Activated naive CD8-positive, alpha-beta T cell treated with anti-CD3 and anti-CD28 coated beads, Interleukin-2, amount 50 U/mL, for 16 hours (primary cell): ENCODE measurements around the gene DENND2C.

Experiments used
- DNase-seq: peaks from one replicate; pipeline ENCODE4 v3.0.0-alpha.2; 2020; ENCODE audit warnings: low read depth, low spot score

The DENND2C gene, protein sequence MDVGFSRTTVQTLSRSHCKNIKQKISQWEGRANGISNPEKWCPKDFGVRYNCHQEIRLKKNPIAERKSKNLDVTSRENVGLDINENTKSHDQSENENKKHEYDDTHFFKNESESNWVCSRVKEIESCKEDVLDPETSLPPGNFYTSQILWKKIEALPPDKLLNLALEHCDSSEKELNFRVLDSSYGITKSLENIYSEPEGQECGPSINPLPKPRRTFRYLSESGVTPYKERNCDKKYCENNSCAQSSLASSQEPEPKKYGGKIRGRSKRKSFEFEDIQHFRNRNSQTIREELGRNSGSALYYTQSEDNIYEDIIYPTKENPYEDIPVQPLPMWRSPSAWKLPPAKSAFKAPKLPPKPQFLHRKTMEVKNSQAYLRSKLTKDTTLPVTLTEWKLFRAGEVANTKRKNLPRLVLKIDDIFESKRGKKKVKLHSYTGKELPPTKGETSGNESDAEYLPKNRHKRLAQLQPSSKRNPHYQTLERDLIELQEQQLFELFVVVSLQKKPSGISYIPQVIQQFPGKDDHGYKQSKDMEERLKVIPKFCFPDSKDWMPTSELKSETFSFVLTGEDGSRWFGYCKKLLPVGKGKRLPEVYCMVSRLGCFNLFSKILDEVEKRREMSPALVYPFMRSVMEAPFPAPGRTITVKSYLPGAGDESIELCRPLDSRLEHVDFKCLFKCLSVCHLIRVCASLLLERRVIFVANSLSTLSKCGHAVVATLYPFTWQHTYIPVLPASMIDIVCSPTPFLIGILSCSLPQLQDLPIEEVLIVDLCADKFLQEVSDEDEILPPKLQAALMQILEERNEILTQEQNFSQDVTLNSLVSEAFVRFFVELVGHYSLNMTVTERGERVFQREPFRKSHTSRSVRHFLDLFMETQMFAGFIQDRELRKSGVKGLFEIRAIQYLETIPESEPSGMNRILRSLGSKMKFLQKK

GRCh38 chr1:114669562-114670082 is at the start of gene DENND2C:
Gene DENND2C (minus strand): TSS chr1:114670049. CDS start chr1:114625984, 44,065 bp downstream.
- DNase-seq, result no peak

DNA sequence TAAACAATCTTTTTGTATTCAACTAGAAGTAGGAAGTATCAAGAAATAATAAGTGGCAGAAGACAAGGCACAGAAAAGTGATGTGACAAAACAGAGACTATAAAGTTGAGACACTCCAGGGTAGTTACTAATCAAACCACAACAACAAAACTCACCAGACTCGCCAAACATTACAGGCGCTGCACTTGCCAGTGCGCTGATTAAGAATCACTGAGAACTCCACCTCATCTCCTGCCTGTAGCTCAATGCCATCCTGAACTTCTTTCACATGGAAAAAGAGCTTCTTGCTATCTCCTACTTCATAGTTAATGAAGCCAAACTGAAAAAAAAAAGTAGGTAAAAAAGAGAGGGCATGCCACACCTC is 49.6 kb upstream of the DENND2C start:
- DNase-seq, result no peak

DNA sequence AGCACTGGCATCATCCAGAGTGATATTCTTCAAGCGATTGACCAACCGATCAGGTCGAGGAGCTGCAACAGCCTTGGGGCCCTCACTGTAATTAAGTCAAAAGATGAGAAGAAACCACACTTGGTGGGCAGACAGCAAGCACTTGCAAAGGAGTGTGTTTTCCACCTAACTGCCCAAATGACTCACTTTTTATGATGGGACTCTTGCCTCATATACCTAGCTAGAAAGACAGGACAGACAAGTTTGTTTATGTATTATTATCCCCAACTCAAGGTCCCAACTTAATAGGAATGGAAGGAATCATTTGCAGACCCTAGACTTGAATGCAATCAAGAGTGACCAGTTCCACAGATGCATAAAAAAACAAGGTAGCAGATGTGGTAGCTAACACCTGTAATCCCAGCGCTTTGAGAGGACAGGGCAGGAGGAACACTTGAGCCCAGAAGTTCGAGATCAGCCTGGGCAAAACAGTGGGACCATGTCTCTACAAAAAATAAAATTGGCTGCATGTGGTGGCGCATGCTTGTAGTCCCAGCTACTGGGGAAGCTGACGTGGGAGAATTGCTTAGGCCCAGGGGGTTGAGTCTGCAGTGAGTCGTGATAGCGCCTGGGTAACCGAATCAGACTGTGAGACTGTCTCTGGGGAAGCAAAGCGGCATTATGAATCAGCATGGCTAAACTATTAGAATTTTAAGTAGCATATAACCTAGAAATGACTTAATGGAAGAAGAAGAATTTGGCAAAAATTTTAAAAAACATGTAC is 49.0 kb upstream of the DENND2C start:
- DNase-seq, result no peak

DNA sequence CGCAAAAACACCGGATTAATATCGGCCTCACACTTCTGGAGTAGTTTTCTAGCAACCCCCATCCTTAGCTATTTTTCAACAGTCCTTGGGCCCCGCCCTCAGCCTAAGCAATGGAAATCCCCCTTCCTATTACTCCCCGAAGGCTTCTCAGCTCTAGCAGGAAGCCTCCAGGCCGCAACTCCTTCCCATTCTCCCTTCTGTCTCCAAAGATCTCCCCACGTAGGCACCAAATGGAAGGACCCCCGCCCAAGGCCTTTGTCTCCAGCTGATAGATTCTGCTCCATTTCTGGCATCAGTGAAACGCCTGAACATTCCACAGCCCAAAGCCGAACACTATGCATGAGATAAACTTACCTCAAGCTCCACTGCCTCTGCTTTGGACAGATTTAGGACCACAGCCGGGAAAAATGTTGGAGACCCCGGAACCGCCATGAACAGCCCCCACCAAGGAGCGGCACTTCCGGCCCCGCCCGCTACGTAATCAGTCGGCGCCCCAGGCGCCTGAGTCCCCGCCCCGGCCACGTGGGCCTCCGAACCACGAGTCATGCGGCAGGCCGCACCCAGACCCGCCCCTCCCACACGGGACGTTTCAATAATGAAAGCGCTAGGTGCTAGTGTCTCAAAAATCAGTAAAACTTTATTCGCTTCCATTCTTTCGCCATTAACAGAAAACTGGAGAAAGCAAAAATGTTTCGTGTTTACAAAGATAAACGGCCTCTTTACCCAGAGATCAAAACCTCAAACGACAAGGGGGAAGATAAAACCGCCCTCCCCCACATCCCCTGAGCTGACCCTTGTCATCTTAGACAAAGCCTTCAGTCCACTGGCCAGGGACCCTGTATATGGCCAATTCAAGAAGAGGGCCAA is 46.7 kb upstream of the DENND2C start, which contains the start of gene NRAS:
TSS of gene NRAS (minus strand) at position 468 of the 867 bp plus-strand sequence. CDS start 611 bp downstream, outside the sequence.
- peak; percentile 91 for DNase-seq

- no peak for DNase-seq
These were observed 46.1 kb upstream of the DENND2C start for GRCh38 chr1:114715952-114716303.

DNA sequence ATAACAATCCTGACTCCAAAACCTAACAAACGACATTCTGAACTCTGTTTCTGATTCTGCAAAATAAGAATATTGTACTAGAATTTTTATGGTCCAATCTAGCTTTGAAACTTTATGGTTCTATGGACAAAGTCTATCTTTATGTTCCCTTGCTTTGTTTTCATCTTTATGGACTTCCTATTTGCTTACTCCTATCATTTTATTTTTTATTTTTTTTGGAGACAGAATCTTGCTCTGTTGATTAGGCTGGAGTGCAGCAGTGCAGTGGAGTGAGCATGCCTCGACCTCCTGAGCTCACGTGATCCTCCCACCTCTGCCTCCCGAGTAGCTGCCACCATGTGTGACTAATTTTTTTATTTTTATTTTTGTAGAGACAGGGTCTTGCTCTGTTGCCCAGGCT is 43.1 kb upstream of the DENND2C start:
- no peak for DNase-seq

GRCh38 chr1:114710360-114710759 is 40.5 kb upstream of the DENND2C start:
- no peak for DNase-seq

DNA sequence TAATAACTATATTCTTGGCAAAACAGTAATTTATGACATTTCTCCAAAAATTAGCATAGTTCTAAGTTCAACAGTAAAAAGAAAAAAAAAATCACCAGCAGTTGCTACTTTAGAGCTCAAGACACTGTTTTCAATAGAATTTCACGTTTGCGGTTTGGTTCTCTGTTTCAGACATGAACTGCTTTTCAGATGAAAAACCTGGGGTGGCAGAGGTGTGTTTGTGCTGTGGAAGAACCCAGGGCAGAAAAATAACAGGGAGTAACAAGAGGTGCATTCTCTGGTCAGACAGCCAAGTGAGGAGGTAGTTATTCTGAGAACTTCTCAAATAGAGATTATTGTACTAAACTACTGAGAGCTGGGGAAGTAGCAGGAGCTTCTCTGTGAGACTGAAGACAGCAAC is 37.8 kb upstream of the DENND2C start:
- no peak for DNase-seq

GRCh38 chr1:114703242-114703641 is 33.4 kb upstream of the DENND2C start:
- DNase-seq, result no peak

GRCh38 chr1:114702737-114703136 is 32.9 kb upstream of the DENND2C start:
- no peak for DNase-seq

GRCh38 chr1:114701931-114702330 is 32.1 kb upstream of the DENND2C start:
- DNase-seq, result no peak

- no peak for DNase-seq
These were observed 30.3 kb upstream of the DENND2C start for GRCh38 chr1:114700036-114700600.

GRCh38 chr1:114696810-114697209 is 27.0 kb upstream of the DENND2C start:
- no peak for DNase-seq

- DNase-seq, result no peak
These were observed 25.7 kb upstream of the DENND2C start, which contains the start of gene AMPD1 for GRCh38 chr1:114695430-114696058. Gene AMPD1 (minus strand): TSS chr1:114695546. CDS start chr1:114695471, 75 bp downstream.

DNA sequence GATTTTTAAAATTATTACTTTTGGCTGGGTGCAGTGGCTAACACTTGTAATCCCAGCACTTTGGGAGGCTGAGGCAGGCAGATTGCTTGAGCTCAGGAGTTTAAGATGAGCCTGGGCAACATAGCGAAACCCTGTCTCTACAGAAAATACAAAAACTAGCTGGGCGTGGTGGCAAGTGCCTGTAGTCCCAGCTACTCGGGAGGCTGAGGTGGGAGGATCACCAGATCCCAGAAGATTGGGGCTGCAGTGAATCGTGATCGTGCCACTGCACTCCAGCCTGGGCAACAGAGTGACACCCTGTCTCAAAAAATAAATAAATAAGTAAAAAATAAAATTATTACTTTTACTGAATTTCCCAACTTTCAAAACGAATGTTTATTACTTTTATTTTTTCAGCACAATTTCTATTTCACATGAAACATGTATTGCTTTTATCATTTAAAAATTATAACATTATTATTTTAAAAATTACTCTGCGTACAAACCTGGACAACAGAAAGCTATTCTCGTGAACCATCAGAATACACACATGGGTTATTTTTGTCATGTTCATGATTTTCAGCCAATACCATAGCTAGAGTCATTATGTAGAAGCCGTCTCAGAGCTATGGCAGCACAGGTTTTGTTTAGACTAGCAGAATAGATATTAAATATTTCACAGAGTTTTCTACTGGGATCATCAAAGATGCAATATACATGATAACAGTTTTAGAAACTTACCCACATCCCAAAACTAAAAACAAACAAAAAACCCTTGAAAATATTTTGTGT is 24.9 kb upstream of the DENND2C start:
- no peak for DNase-seq

DNA sequence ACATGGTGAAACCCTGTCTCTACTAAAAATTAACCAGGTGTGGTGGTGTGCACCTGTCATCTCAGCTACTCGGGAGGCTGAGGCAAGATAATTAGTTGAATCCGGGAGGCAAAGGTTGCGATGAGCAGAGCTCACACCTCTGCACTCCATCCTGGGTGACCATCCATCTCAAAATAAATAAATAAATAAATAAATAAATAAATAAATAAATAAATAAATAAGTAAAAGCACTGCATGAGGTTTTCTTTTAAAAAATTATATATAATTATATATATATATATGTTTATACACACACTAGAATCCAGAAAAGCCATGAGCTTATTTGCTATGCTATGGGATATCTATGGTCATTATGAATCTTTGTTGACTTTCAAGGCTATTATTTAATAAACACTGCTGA is 23.1 kb upstream of the DENND2C start:
- DNase-seq, result no peak

DNA sequence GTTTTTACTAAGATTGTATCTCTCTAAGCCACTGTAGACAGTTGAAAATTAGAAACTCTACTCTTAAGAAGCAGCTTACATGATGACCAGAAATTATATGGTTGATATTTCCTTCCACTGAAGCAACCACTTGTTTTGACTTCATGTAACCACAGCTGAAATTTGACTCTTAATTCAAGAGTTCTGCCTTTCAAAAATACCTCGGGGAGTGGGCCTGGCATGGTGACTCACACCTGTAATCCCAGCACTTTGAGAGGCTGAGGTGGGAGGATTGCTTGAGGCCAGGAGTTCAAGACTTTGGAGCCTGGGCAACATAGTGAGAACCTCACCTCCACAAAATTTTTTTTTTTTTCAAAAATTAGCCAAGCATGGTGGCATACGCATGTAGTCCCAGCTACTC is 21.2 kb upstream of the DENND2C start:
- DNase-seq, result no peak

DNA sequence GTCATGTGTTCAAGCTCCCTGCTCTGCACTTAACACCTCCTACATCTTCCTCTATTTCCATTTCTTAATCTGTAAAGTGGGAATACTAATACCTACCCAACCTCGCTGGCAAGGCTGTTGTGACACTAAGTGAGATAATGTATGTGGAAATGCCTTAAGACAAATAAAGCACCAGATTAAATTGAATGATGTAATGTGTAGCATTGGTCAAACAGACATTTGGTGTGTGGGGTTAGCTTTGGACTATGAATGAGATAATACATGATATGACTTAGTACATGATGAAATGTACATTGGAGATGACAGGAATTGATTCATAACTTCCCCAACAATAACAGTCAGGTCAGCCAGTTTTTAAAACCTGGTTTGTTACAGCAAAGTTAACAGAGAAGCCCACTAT is 20.3 kb upstream of the DENND2C start:
- DNase-seq, result no peak

DNA sequence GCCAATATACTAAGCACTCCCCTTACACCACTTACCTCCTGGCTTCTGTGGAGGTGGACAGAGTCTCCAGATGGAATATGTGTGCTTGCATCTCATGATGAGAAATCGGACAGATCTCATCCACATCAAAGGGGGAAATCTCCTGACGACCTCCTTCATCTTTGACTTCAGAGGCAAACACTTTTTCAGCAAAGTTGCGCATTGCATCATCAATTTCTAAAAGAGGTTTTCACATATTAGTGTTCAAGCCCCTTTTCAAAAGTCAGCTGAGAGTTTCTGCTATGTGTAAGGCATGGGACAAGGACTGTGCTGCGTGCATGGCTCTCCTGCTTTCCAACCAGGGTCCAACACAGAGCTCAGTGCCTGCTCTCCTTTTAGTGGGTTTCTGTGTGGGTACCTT is 18.7 kb upstream of the DENND2C start:
- no peak for DNase-seq
